Measurements from ENCODE around the gene IRF8. TPM values are rescaled to one million over a fixed set of nuclear protein-coding genes. Genes with fewer than 3 reads are reported as not detected.
"Not testable (repeated sequence)": the region's sequence is repeated elsewhere in the genome, so short reads cannot be mapped to it uniquely, and the experiment has no call there.

The IRF8 gene
- total and polyA plus RNA-seq, 10 donors: 103 to 329 (median 252) TPM

- Histone ChIP-seq H3K4me3 (no peak overlapping the region), H3K9me3 (peaks cover 0 to 5% (median 0%) of the 10 kb centered on the region in 8 donors), H3K4me1 (peaks cover 0 to 46% (median 14%) of the 10 kb centered on the region in 6 donors), H3K27me3 (replicated peaks in 1 of 7) (peaks cover 0 to 3% (median 0%) of the 10 kb centered on the region in 7 donors), H3K36me3 (no peaks in the 10 kb centered on the region), H3K27ac (peak overlapping the region in 4 of 8 donors; percentile 28 to 40 (median 32))
- intact Hi-C loops (cut with DNase I; ENCODE audit: low total_unique reads): no loop called here
- TF ChIP-seq POLR2AphosphoS5 (IDR thresholded peaks at IDR 0.05) (no peak), POLR2A (IDR thresholded peaks at IDR 0.05) (no peak)
- TF ChIP-seq, protein P1, sequence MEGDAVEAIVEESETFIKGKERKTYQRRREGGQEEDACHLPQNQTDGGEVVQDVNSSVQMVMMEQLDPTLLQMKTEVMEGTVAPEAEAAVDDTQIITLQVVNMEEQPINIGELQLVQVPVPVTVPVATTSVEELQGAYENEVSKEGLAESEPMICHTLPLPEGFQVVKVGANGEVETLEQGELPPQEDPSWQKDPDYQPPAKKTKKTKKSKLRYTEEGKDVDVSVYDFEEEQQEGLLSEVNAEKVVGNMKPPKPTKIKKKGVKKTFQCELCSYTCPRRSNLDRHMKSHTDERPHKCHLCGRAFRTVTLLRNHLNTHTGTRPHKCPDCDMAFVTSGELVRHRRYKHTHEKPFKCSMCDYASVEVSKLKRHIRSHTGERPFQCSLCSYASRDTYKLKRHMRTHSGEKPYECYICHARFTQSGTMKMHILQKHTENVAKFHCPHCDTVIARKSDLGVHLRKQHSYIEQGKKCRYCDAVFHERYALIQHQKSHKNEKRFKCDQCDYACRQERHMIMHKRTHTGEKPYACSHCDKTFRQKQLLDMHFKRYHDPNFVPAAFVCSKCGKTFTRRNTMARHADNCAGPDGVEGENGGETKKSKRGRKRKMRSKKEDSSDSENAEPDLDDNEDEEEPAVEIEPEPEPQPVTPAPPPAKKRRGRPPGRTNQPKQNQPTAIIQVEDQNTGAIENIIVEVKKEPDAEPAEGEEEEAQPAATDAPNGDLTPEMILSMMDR (IDR thresholded peaks at IDR 0.05 in 8 of 11, conservative IDR thresholded peaks at IDR 0.05 in 3 of 11): no peak
- no peak for DNase-seq
- 68 to 89% (median 73%) methylated on average over 6 of the region's 6 CpGs for WGBS, 5 donors
Observed at GRCh38 chr16:85856079-85856478, 42.9 kb upstream of the IRF8 start.

DNA sequence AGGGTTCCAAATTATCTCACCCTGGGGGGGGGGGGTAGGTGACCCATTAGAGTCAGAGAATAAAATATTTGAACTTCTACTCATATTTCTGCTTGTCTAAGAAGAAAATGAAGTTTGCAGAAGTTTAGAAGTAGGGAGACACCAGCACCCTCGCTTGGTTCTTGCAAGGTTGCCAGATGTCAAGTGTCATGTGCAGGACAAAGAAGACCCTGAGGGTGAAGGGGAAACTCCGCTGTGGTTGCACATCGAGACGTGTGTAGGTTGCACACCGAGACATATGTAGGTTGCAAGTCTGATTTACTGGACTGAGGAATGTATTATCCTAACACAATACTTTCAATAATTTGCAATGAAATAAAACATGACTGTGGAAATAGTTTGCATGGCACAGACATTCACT, 42.4 kb upstream of the IRF8 start:
- no peaks in the 10 kb centered on the region for H3K36me3 ChIP-seq
- TF ChIP-seq, protein P1 (IDR thresholded peaks at IDR 0.05 in 8 of 11, conservative IDR thresholded peaks at IDR 0.05 in 3 of 11): no peak
- no peak for TF ChIP-seq POLR2AphosphoS5 (IDR thresholded peaks at IDR 0.05)
- TF ChIP-seq POLR2A (IDR thresholded peaks at IDR 0.05): no peak
- WGBS, 5 donors: 44 to 62% (median 46%) methylated on average over 5 of the region's 5 CpGs
- peaks cover 0 to 46% (median 14%) of the 10 kb centered on the region in 6 donors for H3K4me1 ChIP-seq
- DNase-seq: no peak
- no peak overlapping the region for H3K4me3 ChIP-seq
- H3K27ac ChIP-seq: peak overlapping the region in 3 of 8 donors; percentile 30 to 40 (median 33)
- H3K27me3 ChIP-seq (replicated peaks in 1 of 7): peaks cover 0 to 3% (median 0%) of the 10 kb centered on the region in 7 donors
- intact Hi-C loops (cut with DNase I; ENCODE audit: low total_unique reads): no loop called here
- peaks cover 0 to 5% (median 0%) of the 10 kb centered on the region in 8 donors for H3K9me3 ChIP-seq

- no peak for TF ChIP-seq POLR2A (IDR thresholded peaks at IDR 0.05)
- TF ChIP-seq, protein P1 (IDR thresholded peaks at IDR 0.05 in 8 of 11, conservative IDR thresholded peaks at IDR 0.05 in 3 of 11): no peak
- no peak for TF ChIP-seq POLR2AphosphoS5 (IDR thresholded peaks at IDR 0.05)
Observed at GRCh38 chr16:85857406-85857805, 41.6 kb upstream of the IRF8 start.

DNA sequence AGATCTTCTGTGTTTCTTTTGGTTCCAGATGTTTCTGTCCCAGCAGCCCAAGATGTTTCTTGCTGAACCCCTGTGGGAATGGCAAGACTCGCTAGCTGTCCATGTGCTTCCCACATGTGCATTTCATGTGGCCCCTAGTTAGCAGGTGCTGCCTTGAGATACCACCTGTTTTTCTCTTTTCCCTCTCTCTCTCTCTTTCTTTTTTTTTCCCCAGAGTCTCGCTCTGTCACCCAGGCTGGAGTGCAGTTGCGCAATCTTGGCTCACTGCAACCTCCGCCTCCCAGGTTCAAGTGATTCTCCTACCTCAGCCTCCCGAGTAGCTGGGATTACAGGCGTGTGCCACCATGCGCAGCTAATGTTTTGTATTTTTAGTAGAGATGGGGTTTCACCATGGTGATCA, 40.4 kb upstream of the IRF8 start:
- H3K4me3 ChIP-seq; intact Hi-C loops (cut with DNase I; ENCODE audit: low total_unique reads); H3K27me3 ChIP-seq (replicated peaks in 1 of 7); H3K27ac ChIP-seq; H3K36me3 ChIP-seq; H3K9me3 ChIP-seq; DNase-seq: not testable (repeated sequence)
- H3K4me1 ChIP-seq: peaks cover 0 to 42% (median 13%) of the 10 kb centered on the region in 6 donors
- WGBS, 5 donors: 80 to 92% (median 88%) methylated on average over 7 of the region's 7 CpGs

More at GRCh38 chr16:85857406-85857805, 41.6 kb upstream of the IRF8 start:
- WGBS, 5 donors: 74 to 88% (median 84%) methylated on average over 6 to 7 of the region's 7 CpGs
- H3K36me3 ChIP-seq: no peaks in the 10 kb centered on the region
- DNase-seq: no peak
- H3K9me3 ChIP-seq: peaks cover 0 to 5% (median 0%) of the 10 kb centered on the region in 8 donors
- no peak overlapping the region for H3K4me3 ChIP-seq
- intact Hi-C loops (cut with DNase I; ENCODE audit: low total_unique reads): no loop called here
- H3K27ac ChIP-seq: no peak overlapping the region
- H3K4me1 ChIP-seq: peaks cover 0 to 46% (median 14%) of the 10 kb centered on the region in 6 donors
- H3K27me3 ChIP-seq (replicated peaks in 1 of 7): peaks cover 0 to 3% (median 0%) of the 10 kb centered on the region in 7 donors
